ENCODE results near the gene PLSCR1. TPM values are rescaled to one million over a fixed set of nuclear protein-coding genes. Genes with fewer than 3 reads are reported as not detected.
"Not testable (repeated sequence)": the region's sequence is repeated elsewhere in the genome, so short reads cannot be mapped to it uniquely, and the experiment has no call there.

Gene PLSCR1
- total RNA-seq, 1 donor from 2014 or later = 37.0 TPM

GRCh38 chr3:146511402-146512134, 32.8 kb downstream of the PLSCR1 start:
- DNase-seq = no peak

- DNase-seq = no peak
Measured at GRCh38 chr3:146507331-146508120, 36.9 kb downstream of the PLSCR1 start.

- DNase-seq = no peak
Measured at GRCh38 chr3:146505516-146505915, 38.9 kb downstream of the PLSCR1 start.

GRCh38 chr3:146504498-146505197, 39.8 kb downstream of the PLSCR1 start:
- no peak for DNase-seq

- DNase-seq = no peak
Measured at GRCh38 chr3:146503461-146504202, 40.8 kb downstream of the PLSCR1 start.

GRCh38 chr3:146502887-146503460, 41.4 kb downstream of the PLSCR1 start:
- DNase-seq = no peak

GRCh38 chr3:146501752-146502151, 42.7 kb downstream of the PLSCR1 start:
- no peak for DNase-seq

GRCh38 chr3:146499701-146500100, 44.7 kb downstream of the PLSCR1 start:
- no peak for DNase-seq

GRCh38 chr3:146498002-146498736, 46.2 kb downstream of the PLSCR1 start:
- DNase-seq = no peak

- not testable (repeated sequence) for DNase-seq
Measured at GRCh38 chr3:146497145-146497843, 47.1 kb downstream of the PLSCR1 start.

- DNase-seq = no peak
Measured at GRCh38 chr3:146496726-146497125, 47.7 kb downstream of the PLSCR1 start.

- no peak for DNase-seq
Measured at GRCh38 chr3:146496251-146496650, 48.2 kb downstream of the PLSCR1 start.

- no peak for DNase-seq
Measured at GRCh38 chr3:146493761-146494160, 50.6 kb downstream of the PLSCR1 start.

- DNase-seq = no peak
Measured at GRCh38 chr3:146493221-146493620, 51.2 kb downstream of the PLSCR1 start.

- DNase-seq = no peak
Measured at GRCh38 chr3:146491303-146491702, 53.1 kb downstream of the PLSCR1 start.

- DNase-seq = no peak
Measured at GRCh38 chr3:146485297-146485696, 59.1 kb downstream of the PLSCR1 start.

GRCh38 chr3:146476094-146476740, 68.2 kb downstream of the PLSCR1 start:
- peak; percentile 32 for DNase-seq

GRCh38 chr3:146474976-146475375, 69.4 kb downstream of the PLSCR1 start:
- DNase-seq = not testable (repeated sequence)

GRCh38 chr3:146473726-146474125, 70.7 kb downstream of the PLSCR1 start:
- no peak for DNase-seq

GRCh38 chr3:146472611-146473010, 71.8 kb downstream of the PLSCR1 start:
- DNase-seq = no peak

Measured in tongue (tissue), 2 donors.